ENCODE results near the gene FGD5.

Gene FGD5

GRCh38 chr3:14911651-14912050, 92.9 kb downstream of the FGD5 start:
- no peak for TF ChIP-seq CTCF (IDR thresholded peaks at IDR 0.05)
- Histone ChIP-seq H3K27ac (no peak overlapping the region), H3K4me1 (ENCODE audit: control insufficient read depth in 1 of 2, insufficient read depth in 1 of 2, low read depth in 1 of 2, low read length in 1 of 2) (no peaks in the 10 kb centered on the region), H3K9me3 (no peaks in the 10 kb centered on the region), H3K36me3 (no peaks in the 10 kb centered on the region), H3K4me3 (ENCODE audit: low read depth in 1 of 2, low read length in 1 of 2) (no peak overlapping the region), H3K27me3 (no peaks in the 10 kb centered on the region)

DNA sequence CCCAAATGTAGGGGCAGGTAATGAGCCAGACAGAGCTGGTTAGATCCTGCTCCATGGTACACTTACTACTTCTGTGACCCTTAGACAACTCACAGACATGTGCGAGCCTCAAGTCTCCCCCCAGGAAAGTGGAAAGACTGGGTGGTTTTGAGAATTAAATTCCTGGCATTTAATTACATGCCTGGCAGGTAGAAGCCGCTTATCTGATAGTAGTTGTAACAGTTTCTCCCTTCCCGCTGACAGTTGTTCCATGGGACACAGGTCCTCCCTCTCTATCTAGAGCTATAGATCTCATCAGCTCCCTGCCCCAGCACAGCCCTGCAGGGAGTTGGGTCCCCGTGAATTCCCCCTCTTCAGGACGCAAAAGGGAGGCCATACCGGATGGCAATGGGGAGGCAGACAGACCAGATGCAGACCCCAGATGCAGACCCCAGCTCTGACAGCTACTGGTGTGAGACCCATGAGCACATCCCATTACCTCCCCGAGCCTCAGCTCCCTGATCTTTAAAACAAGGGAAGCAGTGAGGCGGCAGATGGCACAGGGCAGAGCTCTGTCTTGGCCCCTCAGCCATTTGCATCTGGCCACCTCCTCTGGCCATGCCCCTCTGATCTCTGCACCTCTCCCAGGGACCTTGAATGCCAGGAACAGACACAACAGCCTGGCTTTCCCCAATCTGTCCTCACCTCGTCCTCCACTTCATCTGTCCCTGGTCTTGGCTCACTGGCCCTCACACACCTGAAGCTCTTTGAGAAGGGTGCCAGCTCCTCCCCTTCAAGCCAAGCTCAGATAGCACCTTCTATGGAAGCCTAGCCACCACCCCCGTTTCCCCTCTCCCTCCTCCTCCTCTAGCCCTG, 94.5 kb downstream of the FGD5 start:
- Histone ChIP-seq H3K36me3 (no peaks in the 10 kb centered on the region), H3K27me3 (no peaks in the 10 kb centered on the region), H3K4me3 (ENCODE audit: low read depth in 1 of 2, low read length in 1 of 2) (no peak overlapping the region), H3K9me3 (no peaks in the 10 kb centered on the region), H3K4me1 (ENCODE audit: control insufficient read depth in 1 of 2, insufficient read depth in 1 of 2, low read depth in 1 of 2, low read length in 1 of 2) (no peaks in the 10 kb centered on the region), H3K27ac (no peak overlapping the region)
- no peak for TF ChIP-seq CTCF (IDR thresholded peaks at IDR 0.05)

- no peak overlapping the region for H3K4me3 ChIP-seq (ENCODE audit: low read depth in 1 of 2, low read length in 1 of 2)
- H3K4me1 ChIP-seq (ENCODE audit: control insufficient read depth in 1 of 2, insufficient read depth in 1 of 2, low read depth in 1 of 2, low read length in 1 of 2): no peaks in the 10 kb centered on the region
- H3K27me3 ChIP-seq: no peaks in the 10 kb centered on the region
- H3K27ac ChIP-seq: no peak overlapping the region
- TF ChIP-seq CTCF (IDR thresholded peaks at IDR 0.05): no peak
- H3K36me3 ChIP-seq: no peaks in the 10 kb centered on the region
- H3K9me3 ChIP-seq: no peaks in the 10 kb centered on the region
These were observed 95.4 kb downstream of the FGD5 start for GRCh38 chr3:14913926-14914778.

DNA sequence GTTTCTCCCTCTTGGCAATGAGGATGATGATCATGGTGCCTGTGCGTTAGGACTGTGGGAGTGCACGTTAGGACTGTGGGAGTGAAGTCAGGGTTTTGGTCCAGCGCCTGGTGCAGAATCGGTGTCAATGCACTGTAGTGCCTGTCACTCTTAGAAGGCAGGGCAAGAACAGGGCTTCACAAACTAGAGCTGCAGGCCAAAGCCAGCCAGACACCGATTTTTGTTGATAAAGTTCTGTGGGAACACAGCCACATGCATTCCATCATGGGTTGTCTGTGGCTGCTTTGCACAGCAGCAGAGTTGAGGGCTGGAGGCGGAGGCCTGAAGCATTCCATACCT, 96.0 kb downstream of the FGD5 start:
- H3K9me3 ChIP-seq: no peaks in the 10 kb centered on the region
- no peak overlapping the region for H3K27ac ChIP-seq
- no peaks in the 10 kb centered on the region for H3K27me3 ChIP-seq
- no peaks in the 10 kb centered on the region for H3K4me1 ChIP-seq (ENCODE audit: control insufficient read depth in 1 of 2, insufficient read depth in 1 of 2, low read depth in 1 of 2, low read length in 1 of 2)
- TF ChIP-seq CTCF (IDR thresholded peaks at IDR 0.05): no peak
- H3K4me3 ChIP-seq (ENCODE audit: low read depth in 1 of 2, low read length in 1 of 2): no peak overlapping the region
- H3K36me3 ChIP-seq: no peaks in the 10 kb centered on the region

GRCh38 chr3:14915636-14916222, 97.0 kb downstream of the FGD5 start:
- Histone ChIP-seq H3K27me3 (no peaks in the 10 kb centered on the region), H3K27ac (no peak overlapping the region), H3K4me1 (ENCODE audit: control insufficient read depth in 1 of 2, insufficient read depth in 1 of 2, low read depth in 1 of 2, low read length in 1 of 2) (no peaks in the 10 kb centered on the region), H3K36me3 (no peaks in the 10 kb centered on the region), H3K9me3 (no peaks in the 10 kb centered on the region), H3K4me3 (ENCODE audit: low read depth in 1 of 2, low read length in 1 of 2) (no peak overlapping the region)
- no peak for TF ChIP-seq CTCF (IDR thresholded peaks at IDR 0.05)
